Measurements from ENCODE around the gene UBXN2A.

The UBXN2A gene

DNA sequence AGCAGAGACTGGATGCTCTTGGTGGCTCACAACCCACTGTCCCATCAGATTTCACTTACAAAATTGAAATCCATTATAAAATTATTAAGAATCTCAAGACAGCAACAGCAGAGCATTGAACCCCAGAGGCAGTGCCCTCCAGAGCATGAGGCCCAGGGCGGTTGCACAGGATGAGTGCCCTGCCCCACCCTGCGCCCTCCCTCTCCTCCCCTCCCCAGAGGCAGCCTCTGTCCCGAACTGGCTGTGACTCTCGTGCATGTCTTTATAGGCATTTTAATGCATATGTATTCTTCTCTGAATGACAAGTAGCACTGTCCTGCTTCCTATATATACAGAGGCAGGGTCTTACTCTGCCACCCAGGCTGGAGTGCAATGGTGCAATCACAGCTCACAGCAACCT, 80.0 kb downstream of the UBXN2A start:
- Histone ChIP-seq H3K27ac (ENCODE audit: low read depth, low read length) (no peak overlapping the region), H3K9me3 (ENCODE audit: insufficient read depth, low read length) (no peaks in the 10 kb centered on the region), H3K4me2 (ENCODE audit: low read depth, low read length, poor library complexity, severe bottlenecking) (no peak overlapping the region), H3K79me2 (ENCODE audit: insufficient read depth, low read length) (no peaks in the 10 kb centered on the region), H3K27me3 (ENCODE audit: low read length) (no peaks in the 10 kb centered on the region), H3K9ac (ENCODE audit: low read length) (no peak overlapping the region), H3K36me3 (ENCODE audit: low read length) (no peaks in the 10 kb centered on the region), H3K4me3 (ENCODE audit: insufficient read depth, low read length, poor library complexity, severe bottlenecking) (no peak overlapping the region), H4K20me1 (ENCODE audit: low read depth, low read length) (no peaks in the 10 kb centered on the region), H2AFZ (ENCODE audit: low read depth, low read length, severe bottlenecking) (no peak overlapping the region), H3K9me2 (replicated peaks; ENCODE audit: insufficient read depth, low read length) (no peaks in the 10 kb centered on the region), H3F3A (ENCODE audit: insufficient read depth) (no peaks in the 10 kb centered on the region)
- TF ChIP-seq, protein P1, sequence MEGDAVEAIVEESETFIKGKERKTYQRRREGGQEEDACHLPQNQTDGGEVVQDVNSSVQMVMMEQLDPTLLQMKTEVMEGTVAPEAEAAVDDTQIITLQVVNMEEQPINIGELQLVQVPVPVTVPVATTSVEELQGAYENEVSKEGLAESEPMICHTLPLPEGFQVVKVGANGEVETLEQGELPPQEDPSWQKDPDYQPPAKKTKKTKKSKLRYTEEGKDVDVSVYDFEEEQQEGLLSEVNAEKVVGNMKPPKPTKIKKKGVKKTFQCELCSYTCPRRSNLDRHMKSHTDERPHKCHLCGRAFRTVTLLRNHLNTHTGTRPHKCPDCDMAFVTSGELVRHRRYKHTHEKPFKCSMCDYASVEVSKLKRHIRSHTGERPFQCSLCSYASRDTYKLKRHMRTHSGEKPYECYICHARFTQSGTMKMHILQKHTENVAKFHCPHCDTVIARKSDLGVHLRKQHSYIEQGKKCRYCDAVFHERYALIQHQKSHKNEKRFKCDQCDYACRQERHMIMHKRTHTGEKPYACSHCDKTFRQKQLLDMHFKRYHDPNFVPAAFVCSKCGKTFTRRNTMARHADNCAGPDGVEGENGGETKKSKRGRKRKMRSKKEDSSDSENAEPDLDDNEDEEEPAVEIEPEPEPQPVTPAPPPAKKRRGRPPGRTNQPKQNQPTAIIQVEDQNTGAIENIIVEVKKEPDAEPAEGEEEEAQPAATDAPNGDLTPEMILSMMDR (IDR thresholded peaks at IDR 0.05; ENCODE audit: insufficient read depth, low read length, poor library complexity, severe bottlenecking): no peak
- no peak for TF ChIP-seq EZH2phosphoT487 (conservative IDR thresholded peaks at IDR 0.05; ENCODE audit: low read length)

DNA sequence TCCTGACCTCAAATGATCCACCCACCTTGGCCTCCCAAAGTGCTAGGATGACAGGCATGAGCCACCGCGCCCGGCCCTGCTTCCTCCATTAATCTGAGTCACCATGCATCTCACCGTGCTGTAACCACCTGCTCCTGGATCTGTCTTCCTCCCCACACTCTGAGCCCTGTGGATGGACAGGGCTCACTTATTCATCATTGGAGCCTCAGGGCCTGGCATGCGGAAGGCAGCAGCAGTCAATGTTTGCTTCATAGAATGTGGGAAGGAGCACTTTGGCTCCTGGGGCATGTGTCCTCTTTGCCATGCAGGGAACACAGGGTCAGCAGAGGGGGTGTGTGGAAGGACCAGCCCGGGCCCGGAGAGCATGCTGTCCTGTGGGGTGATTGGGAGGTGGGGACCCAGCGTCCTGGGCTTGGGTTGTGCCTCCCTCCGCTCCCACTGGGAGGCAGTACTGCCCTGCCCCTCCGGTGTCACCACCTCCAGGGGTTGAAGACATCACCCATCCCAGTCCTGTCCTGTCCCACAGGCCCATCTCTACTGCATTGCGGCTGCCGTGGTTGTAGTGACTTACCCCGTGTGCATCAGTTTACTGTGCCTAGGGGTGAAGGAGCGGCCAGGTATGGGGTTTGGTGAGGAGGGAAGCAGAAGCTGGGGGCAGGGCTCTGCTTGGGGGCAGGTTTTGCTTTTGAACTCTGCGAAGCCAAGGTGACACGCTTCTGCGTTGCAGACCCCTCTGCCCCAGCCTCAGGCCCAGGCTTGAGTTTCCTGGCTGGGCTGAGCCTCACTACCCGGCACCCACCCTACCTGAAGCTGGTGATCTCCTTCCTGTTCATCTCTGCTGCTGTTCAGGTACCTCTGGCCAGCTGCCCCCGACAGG, 81.1 kb downstream of the UBXN2A start:
- TF ChIP-seq EZH2phosphoT487 (conservative IDR thresholded peaks at IDR 0.05; ENCODE audit: low read length): no peak
- TF ChIP-seq, protein P1 (IDR thresholded peaks at IDR 0.05; ENCODE audit: insufficient read depth, low read length, poor library complexity, severe bottlenecking): no peak
- H3K4me3 ChIP-seq (ENCODE audit: insufficient read depth, low read length, poor library complexity, severe bottlenecking): no peak overlapping the region
- H4K20me1 ChIP-seq (ENCODE audit: low read depth, low read length): no peaks in the 10 kb centered on the region
- no peak overlapping the region for H3K27ac ChIP-seq (ENCODE audit: low read depth, low read length)
- H3K27me3 ChIP-seq (ENCODE audit: low read length): no peaks in the 10 kb centered on the region
- H3K9me2 ChIP-seq (replicated peaks; ENCODE audit: insufficient read depth, low read length): no peaks in the 10 kb centered on the region
- no peaks in the 10 kb centered on the region for H3K36me3 ChIP-seq (ENCODE audit: low read length)
- no peak overlapping the region for H3K4me2 ChIP-seq (ENCODE audit: low read depth, low read length, poor library complexity, severe bottlenecking)
- H2AFZ ChIP-seq (ENCODE audit: low read depth, low read length, severe bottlenecking): no peak overlapping the region
- H3K79me2 ChIP-seq (ENCODE audit: insufficient read depth, low read length): no peaks in the 10 kb centered on the region
- no peaks in the 10 kb centered on the region for H3K9me3 ChIP-seq (ENCODE audit: insufficient read depth, low read length)
- H3K9ac ChIP-seq (ENCODE audit: low read length): no peak overlapping the region
- H3F3A ChIP-seq (ENCODE audit: insufficient read depth): no peaks in the 10 kb centered on the region

DNA sequence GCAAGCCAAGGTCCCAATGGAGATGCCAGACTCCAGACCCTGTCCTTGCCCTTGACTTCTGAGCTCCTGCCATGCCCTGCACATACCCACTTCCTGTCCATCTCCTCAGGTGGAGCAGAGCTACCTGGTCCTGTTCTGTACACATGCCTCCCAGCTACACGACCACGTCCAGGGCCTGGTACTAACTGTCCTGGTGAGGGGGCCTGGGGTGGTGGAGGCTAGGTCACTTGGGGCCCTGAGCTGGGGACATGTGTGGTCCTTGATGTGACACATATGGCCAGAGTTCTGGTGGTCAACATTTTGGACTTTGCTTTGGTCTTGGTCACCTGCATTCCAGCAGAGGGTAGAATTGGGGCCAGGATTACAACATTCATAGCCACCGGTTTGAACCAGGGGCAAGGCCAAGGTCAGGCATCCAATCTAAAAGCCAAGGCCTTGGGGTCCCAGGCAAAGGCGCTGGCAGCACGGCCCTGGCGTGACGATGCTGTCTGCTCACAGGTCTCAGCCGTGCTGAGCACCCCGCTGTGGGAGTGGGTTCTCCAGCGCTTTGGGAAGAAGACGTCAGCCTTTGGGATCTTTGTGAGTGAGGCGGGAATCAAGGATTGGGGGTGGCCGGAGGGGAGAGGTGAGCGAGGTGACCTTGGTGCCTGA, 82.2 kb downstream of the UBXN2A start:
- H3K27me3 ChIP-seq (ENCODE audit: low read length): no peaks in the 10 kb centered on the region
- H3K9ac ChIP-seq (ENCODE audit: low read length): no peak overlapping the region
- H3F3A ChIP-seq (ENCODE audit: insufficient read depth): no peaks in the 10 kb centered on the region
- H4K20me1 ChIP-seq (ENCODE audit: low read depth, low read length): no peaks in the 10 kb centered on the region
- no peaks in the 10 kb centered on the region for H3K9me3 ChIP-seq (ENCODE audit: insufficient read depth, low read length)
- no peak overlapping the region for H3K27ac ChIP-seq (ENCODE audit: low read depth, low read length)
- no peaks in the 10 kb centered on the region for H3K9me2 ChIP-seq (replicated peaks; ENCODE audit: insufficient read depth, low read length)
- no peak overlapping the region for H3K4me2 ChIP-seq (ENCODE audit: low read depth, low read length, poor library complexity, severe bottlenecking)
- no peak overlapping the region for H2AFZ ChIP-seq (ENCODE audit: low read depth, low read length, severe bottlenecking)
- H3K36me3 ChIP-seq (ENCODE audit: low read length): no peaks in the 10 kb centered on the region
- no peak for TF ChIP-seq EZH2phosphoT487 (conservative IDR thresholded peaks at IDR 0.05; ENCODE audit: low read length)
- TF ChIP-seq, protein P1 (IDR thresholded peaks at IDR 0.05; ENCODE audit: insufficient read depth, low read length, poor library complexity, severe bottlenecking): no peak
- no peak overlapping the region for H3K4me3 ChIP-seq (ENCODE audit: insufficient read depth, low read length, poor library complexity, severe bottlenecking)
- no peaks in the 10 kb centered on the region; the same call in 1 of the 2 replicates for H3K79me2 ChIP-seq (ENCODE audit: insufficient read depth, low read length)
